Kidney glomerular epithelial cell (primary cell): ENCODE measurements around the gene DSG2.
A peak's percentile ranks its signal among the peaks of the same experiment; 100 is the strongest.
"Not testable (repeated sequence)": the region's sequence is repeated elsewhere in the genome, so short reads cannot be mapped to it uniquely, and the experiment has no call there.

Experiments
- DNase-seq: peaks from one replicate; lab custom pipeline; 2025; lab: John Stamatoyannopoulos, UW

The DSG2 gene

DNA sequence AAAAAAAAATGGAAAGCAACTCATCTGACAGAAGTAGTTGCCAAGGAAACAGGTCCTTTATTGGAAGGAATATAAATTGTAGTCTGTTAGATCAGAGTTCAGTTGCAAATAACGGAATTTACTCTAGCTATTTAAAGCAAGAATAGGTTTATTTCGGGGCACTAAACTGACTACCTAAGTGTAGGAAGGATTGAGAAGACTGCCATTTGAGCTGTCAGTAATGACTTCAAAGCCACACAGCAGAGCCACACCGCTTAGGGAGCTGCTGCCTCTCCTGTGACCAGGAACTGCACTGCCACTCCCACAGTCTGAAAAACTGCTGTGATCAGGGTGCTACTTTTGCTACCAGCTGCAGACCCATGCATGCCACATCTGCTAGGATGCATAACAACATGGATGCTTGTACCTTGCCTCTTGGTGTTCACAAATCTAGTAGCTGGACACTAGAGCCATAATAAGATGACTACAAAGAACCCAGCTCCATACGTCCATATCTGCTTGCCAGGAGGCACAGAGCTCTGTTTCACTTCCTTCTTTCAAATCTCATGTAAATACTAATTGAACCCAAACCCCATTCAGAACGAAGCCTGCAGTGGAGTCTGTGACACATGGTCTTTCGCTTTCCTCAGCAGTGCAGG, 2.2 kb downstream of the DSG2 start:
- no peak for DNase-seq

- no peak for DNase-seq
Measured at GRCh38 chr18:31503011-31503410, 5.0 kb downstream of the DSG2 start.

DNA sequence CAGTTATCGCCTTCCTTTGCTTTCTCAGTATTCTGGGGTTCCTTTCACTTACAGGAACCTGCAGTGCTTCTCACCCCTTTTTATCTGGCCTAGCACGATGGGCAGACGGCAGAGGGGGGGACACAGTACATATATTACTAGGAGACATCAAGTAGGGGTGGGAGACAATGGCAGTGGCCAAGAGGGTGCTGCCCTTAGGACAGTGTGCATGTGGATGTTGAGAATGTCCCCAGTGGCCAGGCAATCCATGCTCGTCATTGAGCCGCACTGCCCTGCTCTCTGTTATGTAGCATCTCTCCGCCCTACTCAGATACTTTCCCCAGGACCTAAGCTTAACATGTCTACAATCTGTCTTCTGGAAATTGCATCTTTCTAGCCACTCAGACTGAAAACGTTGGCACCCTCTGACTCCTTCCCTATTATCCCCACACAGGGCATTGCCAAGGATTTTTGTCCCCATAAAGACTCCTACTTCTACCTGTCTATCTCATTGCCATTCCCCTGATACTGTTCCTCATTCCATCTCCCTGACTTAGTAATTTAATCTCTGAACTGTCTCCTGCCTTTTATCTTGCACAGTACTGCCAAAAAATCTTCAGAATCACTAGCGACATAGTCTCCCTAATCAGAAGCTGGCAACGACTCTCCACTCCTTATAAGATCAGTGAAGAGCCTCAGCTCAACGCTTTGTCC, 6.6 kb downstream of the DSG2 start:
- DNase-seq, result no peak

- no peak for DNase-seq
Measured at GRCh38 chr18:31505156-31505555, 7.2 kb downstream of the DSG2 start.

- DNase-seq, result peak; percentile 41
Measured at GRCh38 chr18:31506024-31506742, 8.2 kb downstream of the DSG2 start.

DNA sequence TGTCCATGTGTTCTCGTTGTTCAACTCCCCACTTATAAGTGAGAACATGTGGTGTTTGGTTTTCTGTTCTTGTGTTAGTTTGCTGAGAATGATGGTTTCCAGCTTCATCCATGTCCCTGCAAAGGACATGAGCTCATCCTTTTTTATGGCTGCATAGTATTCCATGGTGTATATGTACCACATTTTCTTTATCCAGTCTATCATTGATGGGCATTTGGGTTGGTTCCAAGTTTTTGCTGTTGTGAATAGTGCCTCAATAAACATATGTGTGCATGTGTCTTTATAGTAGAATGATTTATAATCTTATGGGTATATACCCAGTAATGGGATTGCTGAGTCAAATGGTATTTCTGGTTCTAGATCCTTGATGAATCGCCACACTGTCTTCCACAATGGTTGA, 9.1 kb downstream of the DSG2 start:
- DNase-seq, result not testable (repeated sequence)

DNA sequence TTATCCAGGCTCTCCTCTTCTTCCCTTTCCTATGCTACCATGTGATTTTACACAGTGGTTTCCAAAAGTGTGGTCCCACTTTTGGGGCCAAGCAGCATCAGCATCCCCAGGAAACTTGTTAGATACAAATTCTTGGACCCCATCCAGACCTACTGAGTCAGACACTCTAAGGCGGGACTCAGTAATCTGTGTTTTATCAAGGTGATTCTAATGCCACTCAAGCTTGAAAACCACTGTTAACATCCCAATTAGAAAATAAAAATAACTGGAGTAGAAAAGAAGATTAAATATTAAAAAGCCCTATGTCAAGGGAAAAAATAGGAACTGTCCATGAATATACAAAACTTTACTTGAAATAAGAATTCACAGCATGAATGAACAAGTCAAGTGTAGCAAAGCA, 10.8 kb downstream of the DSG2 start:
- DNase-seq, result peak; percentile 66

DNA sequence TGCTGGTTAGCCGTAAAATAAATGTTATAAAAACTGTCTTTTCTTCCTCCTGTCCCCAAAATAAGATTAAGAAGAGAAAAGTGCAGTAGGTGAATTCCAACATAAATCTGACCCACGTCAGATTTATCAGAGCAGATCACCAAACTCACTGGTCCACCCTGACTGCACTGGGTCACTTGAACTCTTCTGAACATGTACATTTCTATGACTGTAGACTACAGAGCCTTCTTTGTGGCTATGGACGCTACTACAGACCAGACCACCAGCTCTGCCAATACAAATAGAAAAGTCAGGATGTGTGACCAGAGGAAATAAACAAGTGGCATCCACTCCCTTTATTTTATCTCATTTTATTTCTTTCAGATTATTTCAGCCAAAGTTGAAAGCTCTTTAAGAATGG, 11.6 kb downstream of the DSG2 start:
- DNase-seq, result peak; percentile 13

DNA sequence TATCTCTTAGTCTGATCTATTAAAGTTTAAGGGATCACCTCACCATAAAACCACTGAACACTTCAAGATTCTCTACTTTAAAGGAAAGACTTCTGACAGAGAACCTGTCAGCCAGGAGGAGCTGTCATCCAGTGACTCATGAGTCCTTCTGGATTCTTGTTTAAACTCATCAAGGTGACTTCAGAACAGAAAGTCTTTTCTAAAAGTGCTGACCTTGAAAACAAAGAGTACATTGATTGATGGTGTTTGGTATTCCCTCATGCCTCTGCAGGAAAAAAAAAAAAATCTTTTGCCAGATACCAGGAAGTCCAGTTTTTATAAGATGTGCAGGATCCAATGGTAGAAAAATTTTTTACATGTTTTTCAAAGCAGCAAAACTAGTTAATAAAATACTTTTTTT, 12.3 kb downstream of the DSG2 start:
- DNase-seq, result peak; percentile 67

DNA sequence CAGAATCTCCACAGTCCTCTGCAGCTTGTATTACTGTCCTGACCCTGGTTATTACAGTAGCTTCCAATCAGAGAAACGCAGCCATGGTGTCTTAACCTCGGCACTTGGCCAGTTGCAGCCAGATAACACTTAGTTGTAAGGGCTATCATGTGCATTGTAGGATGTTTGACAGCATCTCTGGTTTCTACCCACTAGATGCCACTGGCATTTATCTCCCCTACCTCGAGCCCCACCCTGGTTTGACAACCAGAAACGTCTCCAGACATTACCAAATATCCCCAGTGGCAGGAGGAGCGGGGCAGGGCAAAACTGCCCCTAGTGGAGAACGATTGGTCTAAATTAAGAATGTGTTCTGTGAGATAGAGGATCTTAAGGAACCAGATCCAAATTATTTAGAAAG, 13.1 kb downstream of the DSG2 start:
- DNase-seq, result no peak

- peak; percentile 92 for DNase-seq
Measured at GRCh38 chr18:31512203-31512764, 14.3 kb downstream of the DSG2 start.

DNA sequence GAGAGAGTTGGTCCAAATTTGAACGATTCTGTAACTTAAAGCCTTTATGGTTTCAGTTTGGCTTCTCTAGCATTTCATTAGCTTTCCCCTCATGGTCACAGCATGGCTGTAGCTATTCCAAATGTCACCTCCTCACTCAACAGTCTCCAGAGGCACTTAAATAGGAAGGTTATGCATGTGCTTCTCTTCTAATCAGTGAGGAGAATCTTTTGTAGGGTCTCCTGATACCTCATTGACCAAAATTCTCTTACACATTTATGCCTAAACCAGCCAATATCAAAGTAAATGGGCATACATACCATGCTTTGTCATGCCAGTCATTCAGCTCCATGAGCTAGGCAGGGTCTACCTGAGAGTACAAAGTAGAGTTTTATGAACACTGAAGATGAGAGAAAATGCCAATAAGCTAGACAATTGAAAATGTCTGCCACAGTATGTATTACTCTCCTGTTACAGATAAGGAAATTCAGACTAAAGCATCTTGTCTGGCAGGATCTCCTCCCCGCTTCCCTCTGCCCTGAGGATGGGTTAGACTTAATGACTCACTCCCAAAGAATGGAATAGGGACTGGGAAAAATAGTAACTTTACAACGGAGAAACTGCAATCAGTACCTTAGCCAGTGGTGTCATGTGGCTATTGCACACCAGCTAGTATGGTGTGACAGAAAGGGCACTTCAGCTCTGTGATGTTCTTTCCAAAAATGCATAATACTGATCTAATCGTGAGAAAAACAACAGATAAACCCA, 15.4 kb downstream of the DSG2 start:
- peak; percentile 86 for DNase-seq

DNA sequence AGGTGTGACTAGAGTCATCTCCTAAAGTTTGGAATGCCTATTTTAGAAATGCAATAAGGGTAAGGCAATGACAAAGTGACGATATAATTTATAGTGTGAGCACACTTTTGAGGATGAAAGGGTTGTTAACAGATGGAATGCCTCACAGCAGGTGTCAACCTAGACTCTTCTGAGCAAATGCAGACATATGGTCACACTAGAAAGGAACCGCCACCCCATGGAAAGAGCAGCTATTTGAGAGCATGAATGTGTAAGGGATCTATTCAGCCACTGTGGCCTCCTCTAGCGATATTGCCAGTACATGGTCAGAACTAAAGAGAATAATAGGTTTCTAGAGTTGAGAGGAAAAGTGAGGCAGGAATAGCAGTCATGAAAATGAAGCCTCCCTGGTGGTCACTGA, 18.5 kb downstream of the DSG2 start:
- DNase-seq, result no peak

- no peak for DNase-seq
Measured at GRCh38 chr18:31526374-31526773, 28.4 kb downstream of the DSG2 start.

DNA sequence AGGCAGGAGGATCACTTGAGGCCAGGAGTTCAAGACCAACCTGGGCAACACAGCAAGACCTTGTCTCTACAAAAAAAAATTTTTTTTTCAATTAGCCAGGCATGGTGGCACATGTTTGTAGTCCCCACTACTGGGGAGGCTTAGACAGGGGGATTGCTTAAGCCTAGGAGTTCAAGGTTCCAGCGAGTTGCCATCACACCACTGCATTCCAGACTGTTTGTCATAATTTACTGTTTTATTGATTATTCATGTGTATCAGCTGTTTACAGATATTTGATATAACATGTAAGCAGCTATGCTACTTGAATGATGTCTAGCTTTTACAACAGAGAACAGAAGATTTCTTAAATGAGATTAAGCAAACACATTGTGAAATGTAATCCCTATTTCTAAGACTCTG, 35.3 kb downstream of the DSG2 start:
- DNase-seq, result no peak

GRCh38 chr18:31538837-31539236, 40.9 kb downstream of the DSG2 start:
- DNase-seq, result no peak

GRCh38 chr18:31546476-31546875, 48.5 kb downstream of the DSG2 start:
- DNase-seq, result no peak

GRCh38 chr18:31548853-31549252, 50.9 kb downstream of the DSG2 start:
- no peak for DNase-seq

GRCh38 chr18:31549416-31549815, 51.4 kb downstream of the DSG2 start:
- no peak for DNase-seq

DNA sequence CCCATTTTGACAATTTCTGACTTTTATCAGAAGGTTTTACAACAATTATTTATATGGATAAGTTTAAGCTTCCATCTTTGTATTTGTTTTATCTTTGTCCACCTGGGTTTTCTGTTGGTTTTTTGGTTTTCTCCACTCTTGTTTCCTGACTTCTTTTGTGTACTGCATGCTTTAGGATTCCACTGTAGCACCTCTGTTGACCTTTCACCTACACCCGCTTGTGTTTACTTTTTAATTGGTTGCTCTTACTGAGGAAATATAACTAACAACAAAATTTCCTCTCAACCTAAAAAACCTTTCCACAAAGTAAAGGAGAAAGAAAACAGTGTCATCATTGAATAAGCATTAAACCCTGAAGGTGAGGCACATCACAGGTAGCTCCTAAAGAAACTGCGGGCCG, 53.9 kb downstream of the DSG2 start:
- DNase-seq, result no peak

DNA sequence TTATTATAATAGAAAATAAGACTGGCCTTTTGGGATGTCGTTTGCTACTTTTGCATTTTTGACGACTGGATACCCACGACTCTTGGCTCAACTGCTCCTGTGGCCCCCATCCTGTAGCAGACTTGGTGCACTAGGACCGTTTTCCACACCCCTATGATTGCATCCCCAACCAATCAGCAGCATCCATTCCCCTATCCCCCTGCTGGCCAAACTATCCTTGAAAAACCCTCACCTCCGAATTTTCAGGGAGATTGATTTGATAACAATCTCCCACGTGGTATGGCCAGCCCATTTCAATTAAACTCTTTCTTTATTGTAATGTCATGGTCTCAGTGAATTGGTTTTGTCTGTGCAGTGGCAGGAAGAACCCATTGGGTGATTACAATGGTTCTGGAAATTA, 55.8 kb downstream of the DSG2 start:
- no peak for DNase-seq

DNA sequence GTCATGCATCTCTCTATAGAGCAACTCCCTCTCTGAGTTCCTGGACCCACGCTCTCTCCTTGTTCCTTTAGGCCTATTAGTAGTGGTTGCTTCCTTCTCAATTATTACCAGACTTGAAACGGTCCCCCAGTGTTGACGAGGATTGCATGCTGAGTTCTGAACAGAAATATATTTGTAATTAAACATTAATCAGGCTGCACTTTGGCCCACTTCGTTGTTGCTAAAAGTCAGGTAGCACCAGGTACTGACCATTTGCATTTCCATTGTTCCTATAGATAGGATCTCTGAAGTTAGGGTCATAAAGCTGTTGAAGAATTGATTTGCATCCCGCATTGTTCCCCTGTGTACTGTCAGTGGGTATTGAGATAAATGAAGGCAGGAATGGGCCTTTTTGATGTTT, 56.8 kb downstream of the DSG2 start:
- no peak for DNase-seq
